Suprapubic skin (tissue), 3 donors: ENCODE results near the gene MARK1.

Experiments used
- POLR2AphosphoS5 ChIP-seq, 3 donors: sonication (generic); formaldehyde crosslinking; IDR thresholded peaks; one replicate each; pipeline ENCODE4 v1.6.1; 2017; ENCODE audit warnings: antibody characterized with exemption in 3 of 3
- TF ChIP-seq, protein P1 (sequence below), 2 donors: fragments of 200-600 bp in 1 of 2; fragments of 450-650 bp in 1 of 2; sonication (generic) in 1 of 2; IDR thresholded peaks; one replicate each; pipeline ENCODE4 v1.5.1; 2016 to 2019; ENCODE audit warnings: antibody characterized with exemption in 2 of 2, mild to moderate bottlenecking in 1 of 2, moderate library complexity in 1 of 2

DNA sequence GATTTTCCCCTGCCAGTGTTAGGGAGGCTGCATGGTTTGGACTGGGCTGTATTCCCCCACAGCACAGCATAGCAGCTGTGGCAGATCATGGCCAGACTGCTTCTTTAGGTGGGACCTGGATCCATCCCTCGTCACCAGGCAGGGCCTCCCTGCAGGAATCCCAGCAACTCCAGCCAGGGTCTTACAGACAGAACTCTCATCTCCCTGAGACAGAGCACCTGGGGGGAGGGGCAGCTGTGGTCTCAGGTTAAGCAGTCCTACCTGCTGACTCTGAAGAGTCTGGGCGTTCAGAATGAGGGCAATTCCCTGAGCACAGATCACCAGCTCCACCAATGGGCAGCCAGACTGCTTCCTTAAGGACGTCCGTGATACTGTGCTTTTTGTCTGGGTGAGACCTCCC, 114.3 kb downstream of the MARK1 start:
- TF ChIP-seq, protein P1, sequence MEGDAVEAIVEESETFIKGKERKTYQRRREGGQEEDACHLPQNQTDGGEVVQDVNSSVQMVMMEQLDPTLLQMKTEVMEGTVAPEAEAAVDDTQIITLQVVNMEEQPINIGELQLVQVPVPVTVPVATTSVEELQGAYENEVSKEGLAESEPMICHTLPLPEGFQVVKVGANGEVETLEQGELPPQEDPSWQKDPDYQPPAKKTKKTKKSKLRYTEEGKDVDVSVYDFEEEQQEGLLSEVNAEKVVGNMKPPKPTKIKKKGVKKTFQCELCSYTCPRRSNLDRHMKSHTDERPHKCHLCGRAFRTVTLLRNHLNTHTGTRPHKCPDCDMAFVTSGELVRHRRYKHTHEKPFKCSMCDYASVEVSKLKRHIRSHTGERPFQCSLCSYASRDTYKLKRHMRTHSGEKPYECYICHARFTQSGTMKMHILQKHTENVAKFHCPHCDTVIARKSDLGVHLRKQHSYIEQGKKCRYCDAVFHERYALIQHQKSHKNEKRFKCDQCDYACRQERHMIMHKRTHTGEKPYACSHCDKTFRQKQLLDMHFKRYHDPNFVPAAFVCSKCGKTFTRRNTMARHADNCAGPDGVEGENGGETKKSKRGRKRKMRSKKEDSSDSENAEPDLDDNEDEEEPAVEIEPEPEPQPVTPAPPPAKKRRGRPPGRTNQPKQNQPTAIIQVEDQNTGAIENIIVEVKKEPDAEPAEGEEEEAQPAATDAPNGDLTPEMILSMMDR (IDR thresholded peaks at IDR 0.05): no peak
- no peak for TF ChIP-seq POLR2AphosphoS5 (IDR thresholded peaks at IDR 0.05)
